ENCODE results near the gene MDH2. TPM values are rescaled to one million over a fixed set of nuclear protein-coding genes. Genes with fewer than 3 reads are reported as not detected.
"Not testable (repeated sequence)": the region's sequence is repeated elsewhere in the genome, so short reads cannot be mapped to it uniquely, and the experiment has no call there.

MDH2 gene
- total and polyA plus RNA-seq, 2 experiments from 2014 or later = 68.5 to 236 TPM

DNA sequence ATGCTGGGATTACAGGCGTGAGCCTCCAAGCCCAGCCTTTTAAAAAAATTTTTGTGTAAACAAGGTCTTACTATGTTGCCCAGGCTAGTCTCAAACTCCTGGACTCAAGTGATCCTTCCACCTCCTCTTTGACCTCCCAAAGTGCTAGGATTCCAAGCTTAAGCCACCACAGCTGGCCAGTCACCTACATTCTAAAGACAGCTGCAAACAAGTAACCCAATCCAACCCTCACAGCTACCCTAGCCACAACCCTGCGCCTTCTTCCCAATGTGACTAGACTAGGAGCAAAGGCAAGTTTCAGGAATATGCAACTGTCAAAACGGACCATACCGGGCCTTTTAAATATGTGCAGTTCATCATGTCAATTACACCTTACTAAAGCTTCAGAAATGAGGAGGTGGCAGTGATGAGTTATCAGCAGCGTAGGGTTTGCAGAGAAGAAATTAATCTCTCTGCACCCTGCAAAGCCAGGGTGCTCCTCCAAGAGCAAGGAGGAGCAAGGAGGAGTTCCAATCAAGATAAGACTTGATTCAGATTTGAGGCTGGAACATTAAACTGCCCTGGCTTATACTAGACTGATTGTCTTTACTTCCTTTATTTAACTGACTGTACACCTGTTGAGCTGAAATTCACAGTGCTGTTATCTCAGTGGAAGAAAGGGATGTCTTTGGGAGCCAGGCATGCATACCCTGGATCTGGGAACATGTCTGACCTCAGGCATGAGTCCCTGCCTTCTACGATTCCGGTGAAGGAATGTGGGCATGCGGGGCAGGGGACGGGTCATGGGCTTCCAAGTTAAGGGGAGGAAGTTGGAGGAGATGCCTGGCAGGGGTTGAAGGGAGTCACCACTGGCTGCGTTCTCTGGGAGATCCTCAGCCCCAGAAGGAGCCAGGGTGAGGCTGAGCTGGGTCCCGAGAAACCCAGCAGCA, 38.0 kb upstream of the MDH2 start:
- Histone ChIP-seq H3K4me2 (no peak overlapping the region), H3K4me1 (ENCODE audit: insufficient read depth) (no peaks in the 10 kb centered on the region), H3K27ac (no peak overlapping the region), H2AFZ (no peak overlapping the region), H4K20me1 (ENCODE audit: insufficient read depth, poor library complexity, severe bottlenecking) (no peaks in the 10 kb centered on the region), H3K36me3 (replicated peaks; ENCODE audit: insufficient read depth, low read depth) (no peaks in the 10 kb centered on the region), H3K9me3 (ENCODE audit: low read depth) (no peaks in the 10 kb centered on the region), H3K4me3 (no peak overlapping the region), H3K9me2 (replicated peaks; ENCODE audit: insufficient read depth) (no peaks in the 10 kb centered on the region), H3K79me2 (no peaks in the 10 kb centered on the region), H3K27me3 (no peaks in the 10 kb centered on the region)
- 90% methylated on average over 11 of the region's 11 CpGs for WGBS (ENCODE audit: low lambda C conversion rate, missing lambda C conversion rate)
- no peak for TF ChIP-seq EZH2phosphoT487 (IDR thresholded peaks at IDR 0.05; ENCODE audit: low read depth, severe bottlenecking, unreplicated experiment)
- TF ChIP-seq, protein P1, sequence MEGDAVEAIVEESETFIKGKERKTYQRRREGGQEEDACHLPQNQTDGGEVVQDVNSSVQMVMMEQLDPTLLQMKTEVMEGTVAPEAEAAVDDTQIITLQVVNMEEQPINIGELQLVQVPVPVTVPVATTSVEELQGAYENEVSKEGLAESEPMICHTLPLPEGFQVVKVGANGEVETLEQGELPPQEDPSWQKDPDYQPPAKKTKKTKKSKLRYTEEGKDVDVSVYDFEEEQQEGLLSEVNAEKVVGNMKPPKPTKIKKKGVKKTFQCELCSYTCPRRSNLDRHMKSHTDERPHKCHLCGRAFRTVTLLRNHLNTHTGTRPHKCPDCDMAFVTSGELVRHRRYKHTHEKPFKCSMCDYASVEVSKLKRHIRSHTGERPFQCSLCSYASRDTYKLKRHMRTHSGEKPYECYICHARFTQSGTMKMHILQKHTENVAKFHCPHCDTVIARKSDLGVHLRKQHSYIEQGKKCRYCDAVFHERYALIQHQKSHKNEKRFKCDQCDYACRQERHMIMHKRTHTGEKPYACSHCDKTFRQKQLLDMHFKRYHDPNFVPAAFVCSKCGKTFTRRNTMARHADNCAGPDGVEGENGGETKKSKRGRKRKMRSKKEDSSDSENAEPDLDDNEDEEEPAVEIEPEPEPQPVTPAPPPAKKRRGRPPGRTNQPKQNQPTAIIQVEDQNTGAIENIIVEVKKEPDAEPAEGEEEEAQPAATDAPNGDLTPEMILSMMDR (IDR thresholded peaks at IDR 0.05; ENCODE audit: poor library complexity) = no peak
- DNase-seq (ENCODE audit: low spot score) = no peak

DNA sequence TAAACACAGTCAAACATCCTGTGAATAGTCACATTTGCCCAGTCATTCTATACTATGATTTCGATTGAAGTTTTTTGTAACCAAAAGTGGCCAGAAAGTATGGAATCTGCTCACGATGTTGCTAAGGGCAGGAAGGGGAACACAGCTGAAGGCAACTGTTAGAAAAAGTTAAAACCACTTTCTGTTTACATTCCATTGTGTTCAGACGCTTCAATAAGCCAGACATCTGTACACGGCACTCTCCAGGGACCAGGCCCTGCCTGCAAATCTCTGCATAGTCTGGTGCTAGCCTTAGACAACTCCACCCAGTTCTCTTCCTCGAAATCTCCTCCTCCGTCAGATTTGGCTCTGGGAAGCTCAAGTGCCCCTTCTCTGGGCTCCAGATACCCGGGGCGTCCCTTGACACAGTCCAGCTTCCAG, 36.5 kb upstream of the MDH2 start:
- Histone ChIP-seq H3K79me2 (no peaks in the 10 kb centered on the region), H3K4me3 (no peak overlapping the region), H3K4me1 (ENCODE audit: insufficient read depth) (no peaks in the 10 kb centered on the region), H3K36me3 (replicated peaks; ENCODE audit: insufficient read depth, low read depth) (no peaks in the 10 kb centered on the region), H4K20me1 (ENCODE audit: insufficient read depth, poor library complexity, severe bottlenecking) (peaks cover 2% of the 10 kb centered on the region), H3K4me2 (peak overlapping the region; percentile 1), H3K9me2 (replicated peaks; ENCODE audit: insufficient read depth) (no peaks in the 10 kb centered on the region), H3K27me3 (no peaks in the 10 kb centered on the region), H3K27ac (peak overlapping the region; percentile 77), H2AFZ (no peak overlapping the region), H3K9me3 (ENCODE audit: low read depth) (no peaks in the 10 kb centered on the region)
- WGBS (ENCODE audit: low lambda C conversion rate, missing lambda C conversion rate) = 49% methylated on average over 8 of the region's 8 CpGs
- no peak for TF ChIP-seq EZH2 (IDR thresholded peaks at IDR 0.05; ENCODE audit: borderline replicate concordance)
- TF ChIP-seq, protein P1 (IDR thresholded peaks at IDR 0.05; ENCODE audit: poor library complexity) = no peak
- no peak for TF ChIP-seq EZH2phosphoT487 (IDR thresholded peaks at IDR 0.05; ENCODE audit: low read depth, severe bottlenecking, unreplicated experiment)
- peak; percentile 46 for DNase-seq (ENCODE audit: low spot score)

DNA sequence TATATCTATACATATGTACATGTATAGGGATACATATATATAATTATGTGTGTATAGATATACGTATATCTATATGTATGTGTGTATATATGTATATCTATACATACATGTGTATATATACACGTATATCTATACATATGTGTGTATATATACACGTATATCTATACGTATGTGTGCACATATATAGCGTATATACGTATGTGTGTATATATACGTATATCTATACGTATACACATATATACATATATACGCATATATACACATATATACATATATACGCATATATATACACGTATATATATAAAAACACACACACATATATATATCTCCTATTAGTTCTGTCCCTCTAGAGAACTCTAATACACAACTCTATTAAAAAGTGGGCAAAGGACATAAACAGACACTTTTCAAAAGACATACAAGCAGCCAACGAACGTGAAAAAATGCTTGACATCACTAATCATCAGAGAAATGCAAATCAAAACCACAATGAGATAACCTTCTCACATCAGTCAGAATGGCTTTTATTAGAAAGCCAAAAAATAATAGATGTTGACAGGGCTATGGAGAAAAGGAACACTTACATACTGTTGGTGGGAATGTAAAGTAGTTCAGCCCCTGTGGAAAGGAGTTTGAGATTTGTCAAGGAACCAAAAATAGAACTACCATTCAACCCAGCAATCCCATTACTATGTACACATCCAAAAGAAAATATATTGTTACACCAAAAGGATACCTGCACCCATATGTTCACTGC, 31.5 kb upstream of the MDH2 start:
- Histone ChIP-seq H3K27me3 (no peaks in the 10 kb centered on the region), H3K27ac (no peak overlapping the region), H3K4me1 (ENCODE audit: insufficient read depth) (no peaks in the 10 kb centered on the region), H2AFZ (no peak overlapping the region), H3K79me2 (no peaks in the 10 kb centered on the region), H3K4me2 (no peak overlapping the region), H3K9me2 (replicated peaks; ENCODE audit: insufficient read depth) (no peaks in the 10 kb centered on the region), H3K9me3 (ENCODE audit: low read depth) (no peaks in the 10 kb centered on the region), H3K36me3 (replicated peaks; ENCODE audit: insufficient read depth, low read depth) (peaks cover 3% of the 10 kb centered on the region), H4K20me1 (ENCODE audit: insufficient read depth, poor library complexity, severe bottlenecking) (peaks cover 2% of the 10 kb centered on the region), H3K4me3 (no peak overlapping the region)
- TF ChIP-seq, protein P1 (IDR thresholded peaks at IDR 0.05; ENCODE audit: poor library complexity) = no peak
- TF ChIP-seq EZH2 (IDR thresholded peaks at IDR 0.05; ENCODE audit: borderline replicate concordance) = no peak
- TF ChIP-seq EZH2phosphoT487 (IDR thresholded peaks at IDR 0.05; ENCODE audit: low read depth, severe bottlenecking, unreplicated experiment) = no peak
- no peak for DNase-seq (ENCODE audit: low spot score)
- WGBS (ENCODE audit: low lambda C conversion rate, missing lambda C conversion rate) = 98% methylated on average over 13 of the region's 13 CpGs

DNA sequence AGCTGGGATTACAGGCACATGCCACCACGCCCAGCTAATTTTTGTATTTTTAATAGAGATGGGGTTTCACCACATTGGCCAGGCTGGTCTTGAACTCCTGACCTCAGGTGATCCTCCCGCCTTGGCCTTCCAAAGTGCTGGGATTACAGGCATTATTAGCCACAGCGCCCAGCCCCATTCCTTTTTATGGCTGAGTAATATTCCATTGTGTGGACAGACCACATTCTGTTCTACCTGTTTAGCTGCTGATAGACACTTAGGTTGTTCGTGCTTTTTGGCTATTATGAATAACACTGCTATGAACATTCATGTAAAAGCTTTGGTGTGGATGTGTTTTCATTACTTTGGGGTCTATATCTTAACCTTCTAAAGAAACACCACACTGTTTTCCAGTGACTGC, 29.4 kb upstream of the MDH2 start:
- not testable (repeated sequence) for H3K27me3 ChIP-seq; H3K36me3 ChIP-seq (replicated peaks; ENCODE audit: insufficient read depth, low read depth); H3K4me3 ChIP-seq; H4K20me1 ChIP-seq (ENCODE audit: insufficient read depth, poor library complexity, severe bottlenecking); H3K79me2 ChIP-seq; H3K9me3 ChIP-seq (ENCODE audit: low read depth); DNase-seq (ENCODE audit: low spot score); H3K4me2 ChIP-seq; H2AFZ ChIP-seq; H3K27ac ChIP-seq; H3K9me2 ChIP-seq (replicated peaks; ENCODE audit: insufficient read depth); H3K4me1 ChIP-seq (ENCODE audit: insufficient read depth)
- 98% methylated on average over 4 of the region's 4 CpGs for WGBS (ENCODE audit: low lambda C conversion rate, missing lambda C conversion rate)

Data from hepatocyte (in vitro differentiated cells).